Measurements from ENCODE around the gene NPM1. TPM values are rescaled to one million over a fixed set of nuclear protein-coding genes. Genes with fewer than 3 reads are reported as not detected.

NPM1 gene
- total RNA-seq, 1 experiment from 2014 or later: 2,265 TPM

GRCh38 chr5:171453056-171453725 lies 65.5 kb downstream of the NPM1 start:
- H3K79me2 ChIP-seq (ENCODE audit: low read length): no peaks in the 10 kb centered on the region
- peaks cover 38% of the 10 kb centered on the region for H3K27me3 ChIP-seq (ENCODE audit: low read length)
- H3K27ac ChIP-seq (ENCODE audit: low read length): no peak overlapping the region
- intact Hi-C loops (cut with micrococcal nuclease): no loop called here
- no peaks in the 10 kb centered on the region for H3K36me3 ChIP-seq (ENCODE audit: low read depth, low read length)
- H3K4me3 ChIP-seq (ENCODE audit: low read length): no peak overlapping the region
- no peaks in the 10 kb centered on the region for H3K9me2 ChIP-seq (replicated peaks; ENCODE audit: low read length)
- DNase-seq (no peak), ATAC-seq (no peak)
- CTCF ChIA-PET: interaction anchor here (1.0 kb wide), 1 partner anchor 34 kb away, joined by 3 read pairs; the partner anchor contains the start of gene FGF18
- no peaks in the 10 kb centered on the region for H3F3A ChIP-seq (ENCODE audit: low read length, unreplicated experiment)
- TF ChIP-seq EZH2phosphoT487 (IDR thresholded peaks at IDR 0.05; ENCODE audit: borderline replicate concordance, low read length) (no peak), EZH2 (IDR thresholded peaks at IDR 0.05; ENCODE audit: low read length, unreplicated experiment) (no peak)
- TF ChIP-seq, protein P1, sequence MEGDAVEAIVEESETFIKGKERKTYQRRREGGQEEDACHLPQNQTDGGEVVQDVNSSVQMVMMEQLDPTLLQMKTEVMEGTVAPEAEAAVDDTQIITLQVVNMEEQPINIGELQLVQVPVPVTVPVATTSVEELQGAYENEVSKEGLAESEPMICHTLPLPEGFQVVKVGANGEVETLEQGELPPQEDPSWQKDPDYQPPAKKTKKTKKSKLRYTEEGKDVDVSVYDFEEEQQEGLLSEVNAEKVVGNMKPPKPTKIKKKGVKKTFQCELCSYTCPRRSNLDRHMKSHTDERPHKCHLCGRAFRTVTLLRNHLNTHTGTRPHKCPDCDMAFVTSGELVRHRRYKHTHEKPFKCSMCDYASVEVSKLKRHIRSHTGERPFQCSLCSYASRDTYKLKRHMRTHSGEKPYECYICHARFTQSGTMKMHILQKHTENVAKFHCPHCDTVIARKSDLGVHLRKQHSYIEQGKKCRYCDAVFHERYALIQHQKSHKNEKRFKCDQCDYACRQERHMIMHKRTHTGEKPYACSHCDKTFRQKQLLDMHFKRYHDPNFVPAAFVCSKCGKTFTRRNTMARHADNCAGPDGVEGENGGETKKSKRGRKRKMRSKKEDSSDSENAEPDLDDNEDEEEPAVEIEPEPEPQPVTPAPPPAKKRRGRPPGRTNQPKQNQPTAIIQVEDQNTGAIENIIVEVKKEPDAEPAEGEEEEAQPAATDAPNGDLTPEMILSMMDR (conservative IDR thresholded peaks at IDR 0.05; ENCODE audit: low read depth, low read length): no peak
- no peak overlapping the region for H2AFZ ChIP-seq (ENCODE audit: low read length)
- H3K9ac ChIP-seq (ENCODE audit: low read length): no peak overlapping the region
- no TSS peak for BruUV-seq (replicated peaks)
- no peak overlapping the region for H3K4me2 ChIP-seq (ENCODE audit: low read length)
- no peaks in the 10 kb centered on the region for H4K20me1 ChIP-seq (ENCODE audit: low read length)
- POLR2A ChIA-PET (ENCODE audit: unreplicated experiment): no interaction called here
- no peaks in the 10 kb centered on the region for H3K9me3 ChIP-seq (ENCODE audit: low read length)
- H3K4me1 ChIP-seq (ENCODE audit: insufficient read depth, low read length): no peaks in the 10 kb centered on the region

DNA sequence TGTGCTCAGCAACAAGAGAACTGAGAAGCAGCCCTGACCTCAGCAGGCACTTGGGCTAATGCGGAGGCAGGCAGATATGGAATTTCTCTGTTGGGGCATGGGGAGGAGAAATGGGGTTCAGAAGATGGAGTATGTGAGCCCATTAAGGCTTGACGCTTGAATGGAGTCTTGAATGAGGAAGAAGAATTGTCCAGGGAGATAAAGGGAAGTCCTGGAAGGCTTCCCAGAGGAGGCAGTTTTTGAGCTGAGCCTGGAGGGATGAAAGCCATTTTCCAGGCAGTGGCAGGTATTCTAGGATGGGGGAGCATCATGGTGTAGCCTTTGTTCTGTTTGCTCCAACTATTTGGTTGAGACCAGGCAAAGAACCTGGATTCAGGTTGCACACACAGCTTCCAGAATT lies 66.3 kb downstream of the NPM1 start:
- H3K9me3 ChIP-seq (ENCODE audit: low read length): no peaks in the 10 kb centered on the region
- no peak for ATAC-seq
- intact Hi-C loops (cut with micrococcal nuclease): no loop called here
- no peak overlapping the region for H3K4me2 ChIP-seq (ENCODE audit: low read length)
- POLR2A ChIA-PET (ENCODE audit: unreplicated experiment): no interaction called here
- H3K9ac ChIP-seq (ENCODE audit: low read length): no peak overlapping the region
- H3K4me3 ChIP-seq (ENCODE audit: low read length): no peak overlapping the region
- CTCF ChIA-PET: interaction anchor here (1.0 kb wide), 1 partner anchor 35 kb away, joined by 3 read pairs; the partner anchor contains the start of gene FGF18
- no peaks in the 10 kb centered on the region for H3K36me3 ChIP-seq (ENCODE audit: low read depth, low read length)
- H3K9me2 ChIP-seq (replicated peaks; ENCODE audit: low read length): no peaks in the 10 kb centered on the region
- H3K4me1 ChIP-seq (ENCODE audit: insufficient read depth, low read length): no peaks in the 10 kb centered on the region
- TF ChIP-seq EZH2phosphoT487 (IDR thresholded peaks at IDR 0.05; ENCODE audit: borderline replicate concordance, low read length): no peak
- TF ChIP-seq, protein P1 (conservative IDR thresholded peaks at IDR 0.05; ENCODE audit: low read depth, low read length): no peak
- no peak for TF ChIP-seq EZH2 (IDR thresholded peaks at IDR 0.05; ENCODE audit: low read length, unreplicated experiment)
- no TSS peak for BruUV-seq (replicated peaks)
- H3K79me2 ChIP-seq (ENCODE audit: low read length): no peaks in the 10 kb centered on the region
- no peaks in the 10 kb centered on the region for H3F3A ChIP-seq (ENCODE audit: low read length, unreplicated experiment)
- no peak overlapping the region for H2AFZ ChIP-seq (ENCODE audit: low read length)
- no peak for DNase-seq
- no peak overlapping the region for H3K27ac ChIP-seq (ENCODE audit: low read length)
- peaks cover 32% of the 10 kb centered on the region for H3K27me3 ChIP-seq (ENCODE audit: low read length)
- no peaks in the 10 kb centered on the region for H4K20me1 ChIP-seq (ENCODE audit: low read length)

DNA sequence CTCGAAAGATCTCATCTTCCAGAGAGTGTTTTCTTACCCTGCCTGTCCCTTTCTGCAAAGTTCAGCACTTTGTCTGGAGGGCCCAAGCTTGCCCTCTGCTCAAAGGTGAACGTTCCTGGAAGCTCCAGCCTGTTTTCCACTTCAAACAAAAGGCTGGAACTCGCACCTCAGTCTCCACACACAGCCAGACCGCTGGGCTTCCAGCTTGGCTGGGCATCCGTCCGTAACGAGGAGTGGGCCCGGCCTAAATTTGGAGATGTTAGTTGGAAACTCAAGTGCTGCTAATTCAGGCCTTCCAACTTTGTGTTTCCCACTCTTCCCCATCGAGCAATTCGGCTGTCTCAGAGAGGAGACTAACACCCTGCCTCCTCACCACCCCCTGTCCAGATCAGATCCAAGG lies 66.9 kb downstream of the NPM1 start:
- no peak overlapping the region for H3K9ac ChIP-seq (ENCODE audit: low read length)
- no peaks in the 10 kb centered on the region for H3K9me2 ChIP-seq (replicated peaks; ENCODE audit: low read length)
- H3K4me2 ChIP-seq (ENCODE audit: low read length): no peak overlapping the region
- no peaks in the 10 kb centered on the region for H3F3A ChIP-seq (ENCODE audit: low read length, unreplicated experiment)
- H3K36me3 ChIP-seq (ENCODE audit: low read depth, low read length): no peaks in the 10 kb centered on the region
- TF ChIP-seq, protein P1 (conservative IDR thresholded peaks at IDR 0.05; ENCODE audit: low read depth, low read length): no peak
- TF ChIP-seq EZH2phosphoT487 (IDR thresholded peaks at IDR 0.05; ENCODE audit: borderline replicate concordance, low read length) (no peak), EZH2 (IDR thresholded peaks at IDR 0.05; ENCODE audit: low read length, unreplicated experiment) (no peak)
- no peak overlapping the region for H3K27ac ChIP-seq (ENCODE audit: low read length)
- CTCF ChIA-PET: no interaction called here
- no peak overlapping the region for H2AFZ ChIP-seq (ENCODE audit: low read length)
- H3K79me2 ChIP-seq (ENCODE audit: low read length): no peaks in the 10 kb centered on the region
- BruUV-seq (replicated peaks): no TSS peak
- DNase-seq (no peak), ATAC-seq (no peak)
- H3K4me1 ChIP-seq (ENCODE audit: insufficient read depth, low read length): no peaks in the 10 kb centered on the region
- no peak overlapping the region for H3K4me3 ChIP-seq (ENCODE audit: low read length)
- H3K9me3 ChIP-seq (ENCODE audit: low read length): no peaks in the 10 kb centered on the region
- H3K27me3 ChIP-seq (ENCODE audit: low read length): peaks cover 37% of the 10 kb centered on the region
- intact Hi-C loops (cut with micrococcal nuclease): no loop called here
- H4K20me1 ChIP-seq (ENCODE audit: low read length): no peaks in the 10 kb centered on the region
- POLR2A ChIA-PET (ENCODE audit: unreplicated experiment): no interaction called here
